ENCODE measurements around the gene MCF2L2.

MCF2L2 gene

DNA sequence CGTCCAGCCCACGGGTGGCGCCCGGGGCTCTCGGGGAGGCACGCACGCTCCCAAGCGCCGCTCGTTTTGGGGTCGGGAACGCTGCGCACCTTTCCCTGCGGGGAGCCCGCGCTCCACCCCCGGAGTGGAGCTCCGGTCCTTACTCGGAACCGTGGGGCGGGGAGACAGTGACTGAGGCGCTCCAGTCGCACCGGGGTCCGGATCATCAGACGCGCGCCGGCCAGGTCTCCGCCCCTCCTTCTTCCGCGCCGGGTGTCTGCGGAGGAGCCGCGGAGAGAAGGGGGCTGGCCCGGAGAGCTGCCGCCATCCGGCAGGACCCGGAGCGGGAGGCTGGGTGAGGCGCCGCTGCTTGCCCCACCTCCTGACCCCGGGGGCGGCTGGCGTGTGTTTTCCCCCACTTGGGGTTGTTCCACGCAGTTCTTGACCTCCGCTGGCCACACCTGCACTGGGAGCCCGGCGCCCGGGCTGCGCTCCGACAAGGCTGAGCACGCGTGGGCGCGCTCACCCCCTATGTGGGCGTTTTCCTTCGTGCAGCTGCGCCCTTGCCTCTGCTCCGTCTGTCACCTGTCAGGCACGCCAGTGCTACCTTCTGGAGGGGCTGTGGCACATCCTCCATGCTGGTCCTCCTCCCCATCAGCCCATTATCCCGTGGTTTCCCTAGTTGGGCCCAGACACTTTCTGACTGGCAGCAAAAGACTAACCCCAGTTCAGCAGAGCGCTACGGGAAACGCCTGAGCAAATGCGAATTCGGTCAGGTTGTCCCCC, at the start of gene MCF2L2 (continued):
- TF ChIP-seq SP7 (tag by site-specific recombination; IDR thresholded peaks at IDR 0.05), result 0 out of 2 replicates have a peak, but pooled peaks have one; percentile 38
- TF ChIP-seq ZNF311 (tag by site-specific recombination; IDR thresholded peaks at IDR 0.05; ENCODE audit: borderline replicate concordance), result no peak
- peak; percentile 8; the same call in 1 of the 2 replicates for TF ChIP-seq ZNF223 (tag by site-specific recombination; IDR thresholded peaks at IDR 0.05)
- no peak for TF ChIP-seq ZSCAN5A (tag by site-specific recombination; IDR thresholded peaks at IDR 0.05)
- TF ChIP-seq ZNF248 (tag by site-specific recombination; IDR thresholded peaks at IDR 0.05), result no peak
- TF ChIP-seq ZBTB20 (tag by site-specific recombination; IDR thresholded peaks at IDR 0.05), result peak; percentile 59; the same call in 1 of the 2 replicates
- TF ChIP-seq ZNF354C (tag by site-specific recombination; IDR thresholded peaks at IDR 0.05; ENCODE audit: borderline replicate concordance, low read depth), result no peak
- no peak for TF ChIP-seq ZNF174 (tag by site-specific recombination; IDR thresholded peaks at IDR 0.05)
- 0 out of 2 replicates have a peak, but pooled peaks have one; percentile 18 for TF ChIP-seq ZBTB10 (tag by site-specific recombination; IDR thresholded peaks at IDR 0.05)
- 0 out of 2 replicates have a peak, but pooled peaks have one; percentile 9 for TF ChIP-seq ZBTB7A (tag by site-specific recombination; IDR thresholded peaks at IDR 0.05; ENCODE audit: low read depth)
- peak; percentile 53; the same call in 1 of the 2 replicates for TF ChIP-seq ZXDB (tag by site-specific recombination; IDR thresholded peaks at IDR 0.05)
- TF ChIP-seq ZNF394 (tag by site-specific recombination; IDR thresholded peaks at IDR 0.05; ENCODE audit: borderline replicate concordance), result no peak

DNA sequence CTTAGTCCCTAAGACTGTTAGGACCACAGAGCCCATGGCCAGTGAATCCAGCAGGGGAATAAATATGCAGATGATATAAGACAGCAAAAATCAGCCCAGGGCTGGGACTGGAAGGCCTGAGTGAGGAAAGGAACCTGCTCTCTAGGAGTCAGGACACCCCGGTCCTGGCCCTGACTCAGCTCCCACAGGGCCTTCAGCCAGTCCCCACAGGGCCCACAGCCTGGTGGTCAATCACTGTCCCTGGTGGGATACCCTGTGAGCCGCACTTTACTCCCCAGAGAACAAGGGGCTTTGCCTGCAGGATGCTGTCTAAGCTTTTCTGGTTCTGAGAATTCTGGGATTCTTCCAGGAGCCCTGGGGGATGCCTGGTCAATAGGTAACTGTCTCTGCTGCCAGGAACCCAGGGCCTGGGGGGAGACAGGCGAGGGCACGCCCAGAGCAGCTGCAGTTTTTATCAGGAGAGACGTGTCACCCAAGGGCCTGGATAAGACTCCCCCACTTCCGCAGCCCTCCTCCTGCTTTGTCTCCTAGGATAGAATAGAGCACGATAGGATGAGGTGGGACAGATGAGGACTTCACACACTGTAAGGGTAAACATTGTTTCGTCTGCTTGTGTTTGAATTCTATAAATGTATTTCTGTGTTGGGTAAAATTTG, 49.5 kb upstream of the MCF2L2 start:
- H3K27ac ChIP-seq (ENCODE audit: extremely low read depth, low read depth, low read length), result no peak overlapping the region
- H3K36me3 ChIP-seq (ENCODE audit: control insufficient read depth in 2 of 2, insufficient read depth in 1 of 2, low read length in 2 of 2), result no peaks in the 10 kb centered on the region
- ChIA-PET CTCF (interaction anchor here (1.0 kb wide), 1 partner anchor 290 kb away, joined by 6 read pairs; no protein-coding TSS in a partner anchor), POLR2A (no interaction called here)
- TF ChIP-seq SP3 (tag by site-specific recombination; IDR thresholded peaks at IDR 0.05), result no peak
- TF ChIP-seq KLF8 (tag by site-specific recombination; IDR thresholded peaks at IDR 0.05), result no peak
- TF ChIP-seq ZNF626 (tag by site-specific recombination; IDR thresholded peaks at IDR 0.05), result no peak
- TF ChIP-seq, protein P1, sequence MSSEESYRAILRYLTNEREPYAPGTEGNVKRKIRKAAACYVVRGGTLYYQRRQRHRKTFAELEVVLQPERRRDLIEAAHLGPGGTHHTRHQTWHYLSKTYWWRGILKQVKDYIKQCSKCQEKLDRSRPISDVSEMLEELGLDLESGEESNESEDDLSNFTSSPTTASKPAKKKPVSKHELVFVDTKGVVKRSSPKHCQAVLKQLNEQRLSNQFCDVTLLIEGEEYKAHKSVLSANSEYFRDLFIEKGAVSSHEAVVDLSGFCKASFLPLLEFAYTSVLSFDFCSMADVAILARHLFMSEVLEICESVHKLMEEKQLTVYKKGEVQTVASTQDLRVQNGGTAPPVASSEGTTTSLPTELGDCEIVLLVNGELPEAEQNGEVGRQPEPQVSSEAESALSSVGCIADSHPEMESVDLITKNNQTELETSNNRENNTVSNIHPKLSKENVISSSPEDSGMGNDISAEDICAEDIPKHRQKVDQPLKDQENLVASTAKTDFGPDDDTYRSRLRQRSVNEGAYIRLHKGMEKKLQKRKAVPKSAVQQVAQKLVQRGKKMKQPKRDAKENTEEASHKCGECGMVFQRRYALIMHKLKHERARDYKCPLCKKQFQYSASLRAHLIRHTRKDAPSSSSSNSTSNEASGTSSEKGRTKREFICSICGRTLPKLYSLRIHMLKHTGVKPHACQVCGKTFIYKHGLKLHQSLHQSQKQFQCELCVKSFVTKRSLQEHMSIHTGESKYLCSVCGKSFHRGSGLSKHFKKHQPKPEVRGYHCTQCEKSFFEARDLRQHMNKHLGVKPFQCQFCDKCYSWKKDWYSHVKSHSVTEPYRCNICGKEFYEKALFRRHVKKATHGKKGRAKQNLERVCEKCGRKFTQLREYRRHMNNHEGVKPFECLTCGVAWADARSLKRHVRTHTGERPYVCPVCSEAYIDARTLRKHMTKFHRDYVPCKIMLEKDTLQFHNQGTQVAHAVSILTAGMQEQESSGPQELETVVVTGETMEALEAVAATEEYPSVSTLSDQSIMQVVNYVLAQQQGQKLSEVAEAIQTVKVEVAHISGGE (tag by site-specific recombination; conservative IDR thresholded peaks at IDR 0.05; ENCODE audit: low read depth), result no peak
- TF ChIP-seq ZNF423 (tag by site-specific recombination; IDR thresholded peaks at IDR 0.05), result no peak
- TF ChIP-seq ZNF768 (tag by site-specific recombination; IDR thresholded peaks at IDR 0.05), result no peak
- no peak for TF ChIP-seq ZNF558 (tag by site-specific recombination; IDR thresholded peaks at IDR 0.05)
- no peaks in the 10 kb centered on the region for H3K4me1 ChIP-seq (ENCODE audit: control insufficient read depth, insufficient read depth, low read length)
- no peaks in the 10 kb centered on the region for H3K9me3 ChIP-seq (ENCODE audit: control insufficient read depth, insufficient read depth, low read depth, low read length)
- H3K4me3 ChIP-seq (ENCODE audit: low read depth, low read length), result no peak overlapping the region
